ENCODE data around the gene TBC1D14. TPM values are rescaled to one million over a fixed set of nuclear protein-coding genes. Genes with fewer than 3 reads are reported as not detected.

The TBC1D14 gene
- total and polyA plus RNA-seq, 9 of the 15 experiments (the other 6 are each of a cell fraction or from before 2014, with no cell fraction given) = 2.1 to 59.6 (median 44.8) TPM

- TF ChIP-seq DEAF1 (CRISPR knock-in tag; IDR thresholded peaks at IDR 0.05) = no peak
- TF ChIP-seq XRCC5 (IDR thresholded peaks at IDR 0.05; ENCODE audit: low read depth, low read length) = no peak
- TF ChIP-seq ELF1 (tag; IDR thresholded peaks at IDR 0.05) = 0 out of 2 replicates have a peak, but pooled peaks have one; percentile 28
- no peak for TF ChIP-seq ZNF778 (CRISPR knock-in tag; IDR thresholded peaks at IDR 0.05)
- peak; percentile 48 for TF ChIP-seq TBP (optimal IDR thresholded peaks at IDR 0.05; ENCODE audit: low read depth, low read length)
- 0 out of 2 replicates have a peak, but pooled peaks have one; percentile 47 for TF ChIP-seq CBFB (CRISPR knock-in tag; IDR thresholded peaks at IDR 0.05)
- no peak for TF ChIP-seq ZSCAN29 (IDR thresholded peaks at IDR 0.05)
- no peak for TF ChIP-seq BRF1 (IDR thresholded peaks at IDR 0.05; ENCODE audit: borderline replicate concordance, extremely low read depth, insufficient read length)
- TF ChIP-seq MLLT1 (IDR thresholded peaks at IDR 0.05) = 0 out of 4 replicates have a peak, but pooled peaks of 1 of the 2 experiments have one; percentile 26
- TF ChIP-seq SNRNP70 (optimal IDR thresholded peaks at IDR 0.05; ENCODE audit: low read depth, low read length) = no peak
- TF ChIP-seq SMAD3 (CRISPR knock-in tag; conservative IDR thresholded peaks at IDR 0.05) = no peak
- no peak for TF ChIP-seq ZNF764 (CRISPR knock-in tag; IDR thresholded peaks at IDR 0.05; ENCODE audit: low read depth)
- no peak for TF ChIP-seq ZNF511 (CRISPR knock-in tag; IDR thresholded peaks at IDR 0.05)
- no peak for TF ChIP-seq ZNF165 (CRISPR knock-in tag; IDR thresholded peaks at IDR 0.05; ENCODE audit: borderline replicate concordance)
- no peak for TF ChIP-seq E2F1 (CRISPR knock-in tag; IDR thresholded peaks at IDR 0.05)
- no peak for TF ChIP-seq PCBP1 (IDR thresholded peaks at IDR 0.05; ENCODE audit: low read depth, low read length, poor library complexity, severe bottlenecking)
- 0 out of 2 replicates have a peak, but pooled peaks have one; percentile 25 for TF ChIP-seq CEBPB (tag; IDR thresholded peaks at IDR 0.05)
- TF ChIP-seq ATF2 (CRISPR knock-in tag; IDR thresholded peaks at IDR 0.05) = no peak
- TF ChIP-seq RBM17 (IDR thresholded peaks at IDR 0.05; ENCODE audit: borderline replicate concordance, low read depth, low read length) = no peak
- TF ChIP-seq ARNT (IDR thresholded peaks at IDR 0.05) = no peak
- no peak for TF ChIP-seq ZNF217 (CRISPR knock-in tag; IDR thresholded peaks at IDR 0.05)
- TF ChIP-seq KDM5B (IDR thresholded peaks at IDR 0.05; ENCODE audit: insufficient replicate concordance, low read depth, low read length) = no peak
- no peak for TF ChIP-seq IFI16 (CRISPR knock-in tag; IDR thresholded peaks at IDR 0.05)
- no peak for TF ChIP-seq ZNF121 (CRISPR knock-in tag; conservative IDR thresholded peaks at IDR 0.05)
- TF ChIP-seq RBFOX2 (IDR thresholded peaks at IDR 0.05; ENCODE audit: low read depth, low read length) = 0 out of 2 replicates have a peak, but pooled peaks have one; percentile 15
These were observed 13.6 kb upstream of the TBC1D14 start (continued) for GRCh38 chr4:6896035-6896434.

Data from K562 (cell line).